SK-N-SH treated with all-trans-retinoic acid at 6 μM for 48 hours (cell line): ENCODE data around the gene STT3B.

Source experiments
- ISL1 ChIP-seq: fragments of 250-450 bp; sonication (Bioruptor Pico); IDR thresholded peaks from 2 replicates; pipeline ENCODE4 v2.1.2; 2022; ENCODE audit warnings: mild to moderate bottlenecking, moderate library complexity
- SNAI2 ChIP-seq: fragments of 250-450 bp; sonication (Bioruptor Pico); IDR thresholded peaks from 2 replicates; pipeline ENCODE4 v1.5.0; 2020; ENCODE audit warnings: mild to moderate bottlenecking, moderate library complexity
- ZC3H10 ChIP-seq: fragments of 250-450 bp; sonication (Bioruptor Pico); IDR thresholded peaks from 2 replicates; pipeline ENCODE4 v1.5.1; 2021; ENCODE audit warnings: mild to moderate bottlenecking, moderate library complexity
- ZNF70 ChIP-seq: fragments of 450-650 bp; formaldehyde crosslinking; IDR thresholded peaks from 2 replicates; pipeline ENCODE4 v1.5.0; 2020; ENCODE audit warnings: mild to moderate bottlenecking, moderate library complexity
- ZNF8 ChIP-seq: fragments of 450-650 bp; formaldehyde crosslinking; IDR thresholded peaks from 2 replicates; pipeline ENCODE4 v1.5.0; 2020; ENCODE audit warnings: mild to moderate bottlenecking, moderate library complexity
- TF ChIP-seq, protein P1 (sequence below): fragments of 250-450 bp; sonication (Bioruptor Pico); IDR thresholded peaks from 2 replicates; pipeline ENCODE4 v1.5.1; 2020; ENCODE audit warnings: low read depth, mild to moderate bottlenecking, moderate library complexity

- TF ChIP-seq SNAI2 (CRISPR knock-in tag), result no peak
- TF ChIP-seq, protein P1, sequence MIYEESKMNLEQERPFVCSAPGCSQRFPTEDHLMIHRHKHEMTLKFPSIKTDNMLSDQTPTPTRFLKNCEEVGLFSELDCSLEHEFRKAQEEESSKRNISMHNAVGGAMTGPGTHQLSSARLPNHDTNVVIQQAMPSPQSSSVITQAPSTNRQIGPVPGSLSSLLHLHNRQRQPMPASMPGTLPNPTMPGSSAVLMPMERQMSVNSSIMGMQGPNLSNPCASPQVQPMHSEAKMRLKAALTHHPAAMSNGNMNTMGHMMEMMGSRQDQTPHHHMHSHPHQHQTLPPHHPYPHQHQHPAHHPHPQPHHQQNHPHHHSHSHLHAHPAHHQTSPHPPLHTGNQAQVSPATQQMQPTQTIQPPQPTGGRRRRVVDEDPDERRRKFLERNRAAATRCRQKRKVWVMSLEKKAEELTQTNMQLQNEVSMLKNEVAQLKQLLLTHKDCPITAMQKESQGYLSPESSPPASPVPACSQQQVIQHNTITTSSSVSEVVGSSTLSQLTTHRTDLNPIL, result no peak
- no peak for TF ChIP-seq ISL1 (CRISPR knock-in tag)
- TF ChIP-seq ZNF70, result no peak
- no peak for TF ChIP-seq ZNF8
- no peak for TF ChIP-seq ZC3H10 (CRISPR knock-in tag)
These were observed 128.6 kb downstream of the STT3B start for GRCh38 chr3:31661286-31661685.
